ENCODE results near the gene DCTN3.

Gene DCTN3

DNA sequence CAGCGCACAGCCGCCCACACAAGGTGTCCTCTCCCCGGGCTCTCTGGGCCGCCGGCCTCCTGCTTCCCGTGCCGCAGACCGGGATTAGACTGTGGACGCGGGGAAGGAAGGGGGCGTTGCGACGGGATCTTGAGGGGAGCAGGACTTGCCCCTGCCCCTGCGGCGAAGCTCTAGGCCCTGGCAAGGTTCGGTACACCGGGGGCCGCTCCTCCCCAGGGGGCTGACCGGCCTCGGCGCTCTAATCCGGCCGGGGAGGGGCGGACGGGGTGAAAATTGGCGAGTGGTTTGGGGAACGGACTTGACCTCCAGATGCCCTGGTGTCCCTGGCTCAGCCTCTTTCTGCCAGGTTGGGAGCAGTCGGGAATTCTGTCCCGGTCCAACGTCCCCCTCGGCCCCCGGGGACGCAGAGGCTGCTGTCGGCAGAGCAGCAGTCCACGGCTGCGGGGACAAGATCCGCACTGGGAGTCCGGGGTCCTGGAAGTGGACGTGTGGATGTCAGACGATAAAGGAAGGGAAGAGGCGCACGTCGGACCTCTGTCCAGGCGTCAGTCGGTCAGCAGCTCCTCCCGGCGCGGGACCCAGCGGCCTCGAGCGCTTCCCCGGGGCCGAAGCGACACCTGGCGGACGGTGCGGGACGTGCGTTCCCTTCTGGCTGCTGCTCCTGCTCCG lies 28.9 kb downstream of the DCTN3 start:
- peak; percentile 64 to 75 for DNase-seq (ENCODE audit: low read depth in 1 of 2, low spot score in 1 of 2)

- no peak for DNase-seq (ENCODE audit: low read depth in 1 of 2, low spot score in 1 of 2)
Observed at GRCh38 chr9:34590381-34591247, 29.7 kb downstream of the DCTN3 start.

GRCh38 chr9:34589636-34590380 lies 30.5 kb downstream of the DCTN3 start, which contains the start of gene CNTFR:
TSS of gene CNTFR (minus strand) at chr9:34589724. CDS start at chr9:34568981, 20,743 bp downstream.
- no peak for DNase-seq (ENCODE audit: low read depth in 1 of 2, low spot score in 1 of 2)

GRCh38 chr9:34588671-34589635 lies 31.3 kb downstream of the DCTN3 start:
- DNase-seq (ENCODE audit: low read depth in 1 of 2, low spot score in 1 of 2) = no peak

DNA sequence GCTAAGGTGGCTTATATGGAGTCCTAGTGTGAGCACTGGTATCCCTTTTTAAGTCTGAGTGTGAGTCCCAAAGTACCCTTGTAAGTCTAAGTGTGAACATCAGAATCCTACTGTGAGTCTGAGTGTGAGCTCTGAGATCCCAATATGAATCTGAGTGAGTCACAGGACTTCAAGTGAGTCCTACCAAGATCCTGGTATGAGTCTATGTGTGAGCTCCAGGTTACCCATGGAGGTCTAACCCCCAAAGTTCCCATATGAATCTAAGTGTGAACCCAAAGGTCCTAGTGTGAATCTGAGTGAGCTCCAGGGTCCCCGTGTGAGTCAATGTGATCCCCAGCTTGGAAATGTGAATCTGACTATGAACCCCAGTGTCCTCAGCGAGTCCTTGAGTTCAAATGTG lies 33.0 kb downstream of the DCTN3 start:
- no peak for DNase-seq (ENCODE audit: low read depth in 1 of 2, low spot score in 1 of 2)

- no peak for DNase-seq (ENCODE audit: low read depth in 1 of 2, low spot score in 1 of 2)
Observed at GRCh38 chr9:34585946-34586669, 34.2 kb downstream of the DCTN3 start.

DNA sequence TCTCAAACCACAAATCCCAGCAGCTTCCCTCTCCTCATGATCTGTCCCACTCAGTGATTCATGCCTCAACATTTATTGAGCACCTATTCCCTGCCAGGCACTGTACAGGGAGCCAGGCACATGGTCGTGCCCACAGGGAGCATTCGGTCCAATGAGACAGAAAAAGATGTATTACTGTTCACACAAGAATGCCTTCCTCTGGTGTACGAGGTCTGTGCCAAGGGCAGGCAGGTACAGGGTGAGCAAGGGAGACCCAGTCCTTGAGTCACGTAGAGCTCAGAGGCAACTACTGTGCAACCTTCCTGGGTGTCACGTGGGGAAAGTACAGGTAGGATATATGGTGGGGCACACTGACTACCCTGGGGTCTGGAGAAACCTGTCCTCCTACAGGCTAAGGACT lies 35.3 kb downstream of the DCTN3 start:
- DNase-seq (ENCODE audit: low read depth in 1 of 2, low spot score in 1 of 2) = no peak

DNA sequence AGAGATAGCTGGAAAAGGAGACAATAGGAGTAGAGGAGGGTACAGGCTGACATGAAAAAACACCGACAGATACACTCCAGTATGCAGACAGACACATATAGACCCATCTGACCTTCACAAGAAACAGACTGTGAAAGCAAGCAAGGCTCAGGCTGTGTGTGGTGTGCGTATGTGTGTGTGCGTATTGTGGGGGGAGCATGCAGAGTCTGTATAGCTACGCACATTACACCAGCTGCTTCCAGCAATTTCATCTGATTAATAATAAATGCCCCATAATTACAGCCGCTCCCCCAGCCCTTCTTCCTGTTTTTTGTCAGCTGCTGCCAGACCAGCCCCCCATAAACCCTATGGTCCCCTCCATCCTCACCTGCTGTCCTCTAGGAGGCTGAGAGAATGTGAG lies 37.5 kb downstream of the DCTN3 start:
- DNase-seq (ENCODE audit: low read depth in 1 of 2, low spot score in 1 of 2) = no peak

DNA sequence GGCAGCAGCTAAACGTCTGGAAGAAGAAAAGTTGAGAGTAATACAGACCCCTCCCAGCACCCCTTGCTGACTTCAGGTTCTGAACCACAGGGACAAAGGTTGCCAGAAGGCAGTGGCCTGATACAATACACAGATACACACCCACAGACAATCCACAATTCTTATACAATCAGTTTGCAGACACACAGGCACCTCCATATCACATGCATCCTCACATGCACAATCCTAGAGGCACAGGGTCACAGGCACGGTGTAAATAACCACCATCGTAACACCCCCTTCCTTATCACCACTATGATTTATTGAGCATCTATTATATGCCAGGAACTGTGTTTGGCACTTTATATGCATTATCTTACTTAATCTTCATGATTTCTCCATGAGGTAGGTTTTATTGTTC lies 39.0 kb downstream of the DCTN3 start:
- no peak for DNase-seq (ENCODE audit: low read depth in 1 of 2, low spot score in 1 of 2)

DNA sequence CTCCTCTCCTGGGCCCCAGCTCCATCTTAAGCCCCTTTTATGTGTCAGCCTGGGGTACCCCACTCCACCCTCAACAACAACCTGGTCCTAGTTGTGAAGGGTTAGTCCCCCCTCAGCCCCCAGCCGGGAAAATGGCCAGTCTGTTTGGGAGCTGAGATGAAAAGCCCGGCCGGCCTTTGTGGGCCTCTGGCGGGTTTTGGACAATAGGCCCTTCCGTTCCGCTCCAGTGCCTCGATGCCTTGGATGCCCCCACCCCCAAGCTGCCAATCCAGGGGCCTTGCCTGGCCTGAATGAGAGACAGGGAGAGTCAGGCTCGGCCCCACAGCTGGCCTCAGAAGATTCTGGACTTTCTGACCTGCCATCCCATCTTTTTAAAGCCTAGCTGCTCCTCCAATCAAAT lies 39.9 kb downstream of the DCTN3 start:
- no peak for DNase-seq (ENCODE audit: low read depth in 1 of 2, low spot score in 1 of 2)

GRCh38 chr9:34579808-34580163 lies 40.5 kb downstream of the DCTN3 start:
- DNase-seq (ENCODE audit: low read depth in 1 of 2, low spot score in 1 of 2) = no peak

GRCh38 chr9:34579104-34579807 lies 41.0 kb downstream of the DCTN3 start:
- no peak for DNase-seq (ENCODE audit: low read depth in 1 of 2, low spot score in 1 of 2)

GRCh38 chr9:34578241-34579103 lies 41.8 kb downstream of the DCTN3 start:
- DNase-seq (ENCODE audit: low read depth in 1 of 2, low spot score in 1 of 2) = no peak

- no peak for DNase-seq (ENCODE audit: low read depth in 1 of 2, low spot score in 1 of 2)
Observed at GRCh38 chr9:34577400-34578240, 42.7 kb downstream of the DCTN3 start.

GRCh38 chr9:34576597-34577399 lies 43.5 kb downstream of the DCTN3 start:
- DNase-seq (ENCODE audit: low read depth in 1 of 2, low spot score in 1 of 2) = no peak

DNA sequence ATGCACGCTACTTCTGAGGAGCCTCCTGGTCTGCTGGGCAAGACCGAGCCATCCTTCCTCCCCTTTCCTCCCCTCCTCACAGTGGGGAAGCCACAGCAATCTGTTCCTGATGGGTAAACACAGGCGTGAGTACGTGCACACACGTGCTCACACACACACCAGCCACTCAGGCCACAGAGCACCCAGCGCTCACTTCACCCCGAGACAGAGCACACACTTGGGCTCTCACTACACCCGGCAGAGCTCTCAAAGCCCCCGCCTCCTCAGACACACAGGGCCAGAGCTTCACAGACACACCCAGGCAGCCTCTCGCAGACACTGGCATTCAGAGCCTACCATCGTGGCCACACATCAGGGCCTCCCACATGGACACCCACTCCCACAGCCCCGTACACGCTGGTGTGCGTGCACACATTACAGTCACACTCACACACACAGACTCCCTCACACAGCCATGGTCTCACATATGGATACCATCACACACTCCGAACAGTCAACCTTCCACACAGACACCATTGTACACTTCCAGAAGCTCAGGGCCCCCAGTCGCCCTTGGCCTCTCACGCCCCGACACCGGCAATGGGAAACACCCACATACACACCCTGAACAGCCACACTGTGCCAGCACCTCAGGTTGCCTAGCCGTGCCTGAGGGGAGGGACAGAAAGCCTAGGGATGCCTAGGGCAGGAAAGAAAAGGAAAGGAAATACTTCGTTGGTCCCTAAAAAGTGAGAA lies 44.3 kb downstream of the DCTN3 start:
- DNase-seq (ENCODE audit: low read depth in 1 of 2, low spot score in 1 of 2) = no peak

Data from stimulated activated CD4-positive, alpha-beta T cell treated with anti-CD3 and anti-CD28 coated beads, Interleukin-15, amount 100 ng/mL, for 1 hour (primary cell).